ENCODE data around the gene GNB2. TPM values are rescaled to one million over a fixed set of nuclear protein-coding genes. Genes with fewer than 3 reads are reported as not detected.

GNB2 gene
- total and polyA plus RNA-seq, 2 of the 8 experiments (the other 6 are each of a cell fraction or from before 2014, with no cell fraction given): 157 to 260 TPM

DNA sequence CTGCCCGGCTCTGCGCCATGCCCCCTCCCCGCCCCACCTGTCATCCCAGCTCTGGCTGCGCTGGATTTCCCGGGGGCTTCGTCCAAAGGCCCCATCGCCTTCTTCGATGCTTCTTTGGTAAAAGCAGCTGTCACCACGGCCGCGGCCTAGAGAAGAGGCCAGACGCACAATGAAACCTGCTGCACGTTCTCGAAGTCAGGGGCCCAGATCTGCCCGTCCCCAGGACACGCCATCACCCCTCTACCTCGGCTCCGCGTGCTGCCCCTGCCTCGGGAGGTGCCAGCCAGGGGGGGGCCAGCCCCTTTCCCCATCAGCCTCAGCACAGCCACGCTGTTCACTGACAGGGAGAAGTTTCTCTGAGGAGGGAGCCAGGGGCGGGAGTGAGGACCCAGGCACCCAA lies 13.7 kb downstream of the GNB2 start:
- H2BK12ac ChIP-seq (ENCODE audit: low read depth, low read length): no peak overlapping the region
- H3K4me1 ChIP-seq (replicated peaks in 1 of 4; ENCODE audit: control insufficient read depth in 3 of 4, insufficient read depth in 4 of 4, low read length in 3 of 4): peaks cover 0 to 11% (median 8%) of the 10 kb centered on the region in 4 experiments; a peak in 6 of 7 replicates
- peak overlapping the region; percentile 36; the same call in 1 of the 2 replicates for H4K8ac ChIP-seq (ENCODE audit: extremely low read depth, insufficient read depth, low read length)
- no peak overlapping the region for H3K9ac ChIP-seq (replicated peaks in 1 of 4; ENCODE audit: extremely low read depth in 1 of 4, low read depth in 3 of 4, low read length in 3 of 4)
- no peak overlapping the region for H2BK120ac ChIP-seq (replicated peaks; ENCODE audit: low read depth, low read length)
- no peak overlapping the region for H2AFZ ChIP-seq (ENCODE audit: low read length)
- no peak for DNase-seq (ENCODE audit: low read depth in 1 of 2, low spot score in 2 of 2)
- no peak overlapping the region for H3K4ac ChIP-seq (replicated peaks; ENCODE audit: insufficient read length, low read depth, low read length)
- H4K20me1 ChIP-seq (replicated peaks in 1 of 2; ENCODE audit: control insufficient read depth in 1 of 2, insufficient read depth in 2 of 2, low read length in 2 of 2): peaks cover 30 to 54% of the 10 kb centered on the region in 2 experiments
- peaks cover 36 to 72% (median 60%) of the 10 kb centered on the region in 4 experiments for H3K36me3 ChIP-seq (ENCODE audit: control insufficient read depth in 2 of 4, insufficient read depth in 4 of 4, low read length in 3 of 4)
- 90% methylated on average over 19 of the region's 22 CpGs; no CpG with 5 or more reads in 1 of the 2 experiments for WGBS, 2 experiments (ENCODE audit: extremely low coverage in 1 of 2, insufficient coverage in 1 of 2, insufficient read length in 1 of 2, insufficient replicate concordance in 2 of 2, low coverage in 1 of 2, low lambda C conversion rate in 2 of 2, missing lambda C conversion rate in 1 of 2)
- no peak overlapping the region for H2BK5ac ChIP-seq (ENCODE audit: low read depth, low read length)
- ChIA-PET POLR2A (ENCODE audit: partially characterized antibody) (interaction anchor here (0.6 to 14.3 kb wide), 5 partner anchors 8 to 90 kb away, joined by 3 to 257 read pairs (median 4); partner anchors contain the start of gene POP7), CTCF (ENCODE audit: partially characterized antibody) (interaction anchor here (0.6 to 20.7 kb wide), 3 partner anchors 10 to 89 kb away, joined by 3 to 254 read pairs (median 7); partner anchors contain the start of gene POP7)
- peaks cover 5% of the 10 kb centered on the region for H3K23me2 ChIP-seq (ENCODE audit: low read depth, low read length)
- no peak overlapping the region for H2BK15ac ChIP-seq (ENCODE audit: low read length)
- FAIRE-seq: no peak
- H4K91ac ChIP-seq (replicated peaks; ENCODE audit: insufficient read length, low read length): no peak overlapping the region
- no peak overlapping the region for H3K14ac ChIP-seq (ENCODE audit: insufficient read length)
- no peak overlapping the region for H4K5ac ChIP-seq (ENCODE audit: insufficient read length, low read depth, low read length)
- H3K27ac ChIP-seq (ENCODE audit: low read depth, low read length): no peak overlapping the region
- no peaks in the 10 kb centered on the region for H3K9me3 ChIP-seq (ENCODE audit: insufficient read depth in 2 of 2, low read depth in 1 of 2, low read length in 1 of 2)
- no peak overlapping the region for H3K4me3 ChIP-seq (ENCODE audit: extremely low read depth in 1 of 4, insufficient read depth in 2 of 4, low read depth in 3 of 4, low read length in 4 of 4)
- H3K79me2 ChIP-seq (ENCODE audit: control insufficient read depth in 1 of 2, insufficient read depth in 2 of 2, low read length in 2 of 2): peaks cover 11 to 50% of the 10 kb centered on the region in 2 experiments
- no peak for TF ChIP-seq ZNF274 (IDR thresholded peaks at IDR 0.05; ENCODE audit: borderline replicate concordance, extremely low read depth, low read length)
- TF ChIP-seq SP1 (IDR thresholded peaks at IDR 0.05; ENCODE audit: low read depth, low read length): no peak
- no peak overlapping the region for H3K23ac ChIP-seq (ENCODE audit: insufficient read length)
- no peak overlapping the region for H3K56ac ChIP-seq (replicated peaks; ENCODE audit: insufficient read length, low read depth, low read length)
- no peaks in the 10 kb centered on the region for H3K27me3 ChIP-seq (replicated peaks in 1 of 4; ENCODE audit: control insufficient read depth in 3 of 4, extremely low read depth in 1 of 4, insufficient read depth in 3 of 4, low read length in 3 of 4)
- H3K4me2 ChIP-seq (ENCODE audit: insufficient read depth in 1 of 2, low read depth in 2 of 2, low read length in 2 of 2): no peak overlapping the region
- no peak overlapping the region for H3K18ac ChIP-seq (ENCODE audit: extremely low read depth, low read length)
- H2BK20ac ChIP-seq (ENCODE audit: low read length): no peak overlapping the region
- no peak overlapping the region for H2AK5ac ChIP-seq (ENCODE audit: low read depth, low read length)
- peaks cover 13% of the 10 kb centered on the region for H3K79me1 ChIP-seq (ENCODE audit: low read depth, low read length)
